PC-3 (cell line): Measurements from ENCODE around the gene PDSS1.

Experiments
- CTCF ChIP-seq: fragments of 300-600 bp; sonication (generic); conservative IDR thresholded peaks from 2 replicates; pipeline ENCODE4 v1.5.1; 2017; ENCODE audit warnings: antibody characterized with exemption, low read depth, mild to moderate bottlenecking, low read length
- EZH2phosphoT487 ChIP-seq: fragments of 300-600 bp; sonication (generic); IDR thresholded peaks from 2 replicates; pipeline ENCODE4 v1.6.1; 2018; ENCODE audit warnings: mild to moderate bottlenecking, antibody characterized with exemption, low read length, borderline replicate concordance

- TF ChIP-seq CTCF (no peak), EZH2phosphoT487 (no peak)
Observed at GRCh38 chr10:26743091-26743490, 45.6 kb downstream of the PDSS1 start.
